22Rv1 (cell line): ENCODE data around the gene PEX11B.

Experiments
- ZFX ChIP-seq: fragments of 450-650 bp; IDR thresholded peaks from 2 replicates; pipeline ENCODE4 v1.6.1; 2017; ENCODE audit warnings: antibody characterized with exemption, borderline replicate concordance
- TF ChIP-seq, protein P1 (sequence below): fragments of 450-650 bp; IDR thresholded peaks from 2 replicates; pipeline ENCODE4 v1.5.1; 2017; ENCODE audit warnings: mild to moderate bottlenecking

DNA sequence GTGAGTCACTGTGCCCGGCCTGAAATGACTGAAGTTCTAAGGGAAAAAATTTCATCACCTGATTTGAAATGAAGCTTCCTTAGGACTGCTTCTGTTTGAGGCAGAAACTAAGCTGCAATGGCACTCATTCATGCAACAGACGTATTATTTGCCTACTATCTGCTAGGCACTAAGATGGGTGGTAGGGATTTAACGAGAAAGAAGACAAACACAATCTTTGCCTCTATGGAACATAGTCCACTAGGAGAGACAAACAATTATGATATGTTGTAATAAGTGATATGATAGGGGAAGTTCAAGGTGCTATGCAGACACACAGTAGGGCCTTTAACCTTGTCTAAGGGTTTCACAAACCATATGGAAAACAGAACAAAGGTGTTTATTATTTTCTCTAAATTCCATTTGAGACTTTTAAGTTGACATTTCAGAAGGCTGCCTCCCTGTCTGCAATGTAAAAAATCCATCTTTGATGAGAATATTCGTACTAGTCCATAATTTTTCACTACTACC lies 28.0 kb upstream of the PEX11B start:
- TF ChIP-seq, protein P1, sequence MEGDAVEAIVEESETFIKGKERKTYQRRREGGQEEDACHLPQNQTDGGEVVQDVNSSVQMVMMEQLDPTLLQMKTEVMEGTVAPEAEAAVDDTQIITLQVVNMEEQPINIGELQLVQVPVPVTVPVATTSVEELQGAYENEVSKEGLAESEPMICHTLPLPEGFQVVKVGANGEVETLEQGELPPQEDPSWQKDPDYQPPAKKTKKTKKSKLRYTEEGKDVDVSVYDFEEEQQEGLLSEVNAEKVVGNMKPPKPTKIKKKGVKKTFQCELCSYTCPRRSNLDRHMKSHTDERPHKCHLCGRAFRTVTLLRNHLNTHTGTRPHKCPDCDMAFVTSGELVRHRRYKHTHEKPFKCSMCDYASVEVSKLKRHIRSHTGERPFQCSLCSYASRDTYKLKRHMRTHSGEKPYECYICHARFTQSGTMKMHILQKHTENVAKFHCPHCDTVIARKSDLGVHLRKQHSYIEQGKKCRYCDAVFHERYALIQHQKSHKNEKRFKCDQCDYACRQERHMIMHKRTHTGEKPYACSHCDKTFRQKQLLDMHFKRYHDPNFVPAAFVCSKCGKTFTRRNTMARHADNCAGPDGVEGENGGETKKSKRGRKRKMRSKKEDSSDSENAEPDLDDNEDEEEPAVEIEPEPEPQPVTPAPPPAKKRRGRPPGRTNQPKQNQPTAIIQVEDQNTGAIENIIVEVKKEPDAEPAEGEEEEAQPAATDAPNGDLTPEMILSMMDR = no peak
- no peak for TF ChIP-seq ZFX
